Activated CD8-positive, alpha-beta memory T cell treated with anti-CD3 and anti-CD28 coated beads for 24 hours (primary cell): ENCODE measurements around the gene FAM184B.
"Not testable (repeated sequence)": the region's sequence is repeated elsewhere in the genome, so short reads cannot be mapped to it uniquely, and the experiment has no call there.

Experiments
- DNase-seq: peaks from one replicate; pipeline ENCODE4 v3.0.0-alpha.2; 2020

The FAM184B gene

DNA sequence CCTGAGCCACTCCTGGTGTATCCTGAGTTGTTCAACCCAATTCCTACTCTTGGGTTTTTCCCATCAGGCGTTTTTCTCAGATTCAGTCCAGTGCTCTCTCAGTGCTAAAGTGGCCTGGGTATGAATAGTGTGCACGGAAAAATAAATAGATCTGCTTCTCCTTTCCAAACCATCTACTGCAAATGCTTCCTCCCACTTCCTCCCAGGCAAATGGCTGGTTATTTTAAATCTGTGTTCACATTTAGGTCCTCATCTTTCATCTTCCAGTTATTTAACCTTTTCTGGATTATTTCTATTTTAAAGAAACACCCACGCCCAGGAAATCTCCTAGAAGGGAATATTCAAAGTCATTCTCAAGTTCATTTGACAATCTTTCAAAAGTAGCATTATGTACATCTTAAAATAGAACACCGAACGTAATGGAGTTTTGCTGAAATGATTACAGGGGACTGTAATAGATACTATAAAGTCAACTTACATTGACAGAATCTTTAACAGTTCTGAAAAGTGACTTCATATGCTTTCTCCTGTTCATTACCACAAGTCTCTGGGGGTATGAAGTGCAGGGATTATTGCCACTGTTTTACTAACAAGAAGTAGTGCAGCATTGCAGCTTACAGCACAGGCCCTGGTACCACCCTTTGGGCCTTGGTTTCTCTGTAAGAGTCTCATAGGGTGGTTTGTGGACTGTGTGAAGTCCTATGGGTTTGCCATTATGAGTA lies 100.7 kb downstream of the FAM184B start:
- no peak for DNase-seq

DNA sequence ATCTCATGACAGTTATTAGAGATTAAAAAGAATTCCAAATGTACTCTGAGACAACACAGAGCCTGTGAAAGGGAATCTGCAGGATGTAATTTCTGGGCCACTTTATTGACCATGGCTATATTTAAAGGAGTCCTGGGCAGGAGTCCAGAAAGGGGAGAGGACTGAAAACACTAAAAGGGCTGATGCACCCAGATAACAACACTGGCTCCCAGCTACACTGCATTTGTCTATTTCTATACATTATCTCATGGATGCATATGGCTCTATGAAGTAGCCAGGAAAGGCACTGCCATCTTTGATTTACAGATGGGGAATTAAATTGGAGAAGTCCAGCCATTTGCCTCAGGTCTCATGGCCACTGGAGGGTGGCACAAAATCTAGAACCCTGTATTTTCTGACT lies 111.0 kb downstream of the FAM184B start:
- DNase-seq = no peak

DNA sequence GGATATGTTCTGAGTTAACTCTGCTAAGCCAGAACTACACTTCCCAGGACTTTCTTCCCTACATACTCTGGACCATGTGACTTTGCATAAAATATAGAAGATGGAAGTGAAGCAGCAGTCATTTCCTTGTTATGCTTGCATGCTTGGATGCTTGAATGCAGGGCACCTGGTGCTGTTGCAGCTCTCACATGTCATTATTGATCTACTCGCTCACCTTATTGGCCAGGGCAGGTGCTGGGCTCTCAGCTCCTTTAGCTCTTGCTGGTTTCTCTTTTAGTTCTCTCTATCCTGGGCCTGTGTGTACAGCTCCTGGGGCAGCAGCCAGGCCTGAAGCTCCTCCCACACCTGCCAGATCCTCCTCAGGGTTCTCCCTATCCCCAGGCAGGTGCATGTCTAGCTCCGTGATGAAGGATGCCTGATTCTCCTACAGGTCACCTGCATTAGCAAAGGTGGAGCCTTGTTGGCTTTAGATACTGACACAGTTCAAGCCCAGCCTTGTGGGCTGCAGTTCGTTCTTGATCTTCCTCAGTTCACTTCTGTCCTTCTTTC lies 113.7 kb downstream of the FAM184B start:
- no peak for DNase-seq

DNA sequence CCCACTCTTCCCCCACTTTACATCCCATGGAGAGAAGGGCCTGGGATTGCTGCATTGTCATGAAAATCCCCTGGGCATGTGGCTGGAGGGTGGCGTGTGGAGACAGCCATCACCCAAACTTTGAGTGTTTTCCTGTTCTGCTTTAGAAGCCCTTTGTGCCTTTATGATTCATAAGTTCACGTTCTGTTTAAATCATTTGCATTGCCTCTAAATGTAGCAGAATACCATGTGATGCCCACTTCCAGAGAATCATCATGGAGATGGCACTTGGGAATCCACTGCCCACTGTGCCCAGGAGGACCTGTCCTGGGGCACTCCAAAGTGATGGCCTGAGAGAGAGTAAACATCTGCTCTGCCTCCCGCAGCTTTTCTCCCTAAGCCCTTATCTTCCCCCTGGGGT lies 114.2 kb downstream of the FAM184B start:
- DNase-seq = no peak

DNA sequence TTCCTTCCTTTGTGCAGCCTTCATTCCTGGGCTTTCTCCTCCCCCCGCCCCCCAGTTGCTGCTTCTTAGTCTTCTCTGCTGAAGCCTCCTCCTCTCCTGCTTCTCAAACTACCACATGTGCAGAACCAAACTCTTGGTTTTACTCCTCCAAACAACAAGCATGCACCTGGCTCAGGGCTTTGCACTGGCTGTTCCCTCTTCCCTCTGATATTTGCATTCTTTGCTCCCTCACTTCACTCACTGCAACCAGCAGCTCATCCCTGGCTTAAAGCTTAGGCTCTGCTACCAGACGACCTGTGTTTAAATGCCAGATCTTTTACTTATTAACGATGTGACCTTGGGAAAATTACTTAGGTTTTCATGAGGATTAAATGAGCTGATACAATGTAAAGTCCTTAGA lies 115.6 kb downstream of the FAM184B start:
- DNase-seq = no peak

DNA sequence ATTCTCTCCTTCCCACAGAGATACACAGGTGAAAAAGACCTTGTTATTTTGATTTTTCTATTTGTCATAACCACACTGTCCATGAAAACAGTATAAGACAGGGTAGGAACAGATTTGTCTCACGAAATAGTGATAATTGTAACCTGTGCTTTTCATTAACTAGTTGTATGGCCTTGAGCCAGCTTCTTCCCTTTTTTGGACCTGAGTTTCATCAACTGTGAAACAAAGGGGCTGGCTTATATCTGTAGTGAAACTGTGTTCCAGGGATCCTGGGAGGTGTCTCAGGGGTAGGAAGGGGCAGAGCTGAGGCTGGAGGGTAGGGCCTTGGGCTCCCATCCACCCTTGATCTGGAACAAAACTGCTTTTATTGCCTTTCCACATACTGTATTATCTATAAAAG lies 116.1 kb downstream of the FAM184B start:
- DNase-seq = no peak

DNA sequence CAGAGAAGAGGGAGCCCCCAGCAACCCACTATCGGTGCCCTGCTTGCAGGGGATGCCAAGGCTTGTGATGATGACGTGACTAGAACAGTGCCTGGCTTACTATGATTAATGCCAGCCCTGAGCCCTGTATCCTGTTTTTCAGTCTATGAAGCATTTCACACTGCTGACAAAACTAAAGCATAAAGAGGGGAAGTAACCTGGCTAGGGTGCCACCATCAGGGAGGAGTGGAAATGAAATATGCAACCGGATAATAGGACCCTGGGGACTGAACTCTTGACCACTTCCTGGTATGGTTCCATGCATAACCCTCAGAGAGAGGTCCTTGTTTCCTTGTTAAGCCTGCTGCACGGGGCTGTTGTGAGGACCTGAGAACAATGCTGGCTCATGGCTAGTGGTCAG lies 116.7 kb downstream of the FAM184B start:
- no peak for DNase-seq

DNA sequence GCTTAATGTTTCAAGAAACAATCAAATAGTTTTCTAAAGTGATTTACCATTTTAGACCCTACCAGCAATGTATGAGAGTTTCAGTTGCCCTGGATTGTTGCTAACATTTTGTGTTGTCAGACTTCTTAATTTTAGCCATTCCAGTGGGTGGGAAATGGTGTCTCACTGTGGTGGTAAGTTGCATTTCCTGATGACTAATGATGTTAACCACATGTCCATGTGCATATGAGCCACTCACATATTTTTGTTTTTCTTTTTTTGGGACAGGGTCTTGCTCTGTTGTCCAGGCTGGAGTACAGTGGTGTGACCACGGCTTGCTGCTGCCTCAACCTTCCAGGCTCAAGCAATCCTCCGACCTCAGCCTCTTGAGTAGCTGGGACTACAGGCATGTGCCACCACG lies 118.7 kb downstream of the FAM184B start:
- no peak for DNase-seq

DNA sequence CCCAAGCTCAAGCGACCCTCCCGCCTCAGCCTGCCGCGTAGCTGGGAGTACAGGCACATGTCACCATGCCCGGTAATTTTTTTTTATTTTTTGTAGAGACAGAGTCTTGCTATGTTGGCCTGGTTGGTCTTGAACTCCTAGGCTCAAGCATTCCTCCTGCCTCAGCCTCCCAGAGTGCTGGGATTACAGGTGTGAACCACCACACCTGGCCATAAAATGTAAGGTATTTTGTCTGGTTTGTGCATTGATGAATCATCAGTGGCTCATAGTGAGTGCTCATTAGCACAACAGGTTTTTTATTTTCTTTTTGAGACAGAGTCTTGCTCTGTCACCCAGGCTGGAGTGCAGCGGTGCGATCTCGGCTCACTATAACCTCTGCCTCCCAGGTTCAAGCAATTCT lies 122.2 kb downstream of the FAM184B start:
- not testable (repeated sequence) for DNase-seq

DNA sequence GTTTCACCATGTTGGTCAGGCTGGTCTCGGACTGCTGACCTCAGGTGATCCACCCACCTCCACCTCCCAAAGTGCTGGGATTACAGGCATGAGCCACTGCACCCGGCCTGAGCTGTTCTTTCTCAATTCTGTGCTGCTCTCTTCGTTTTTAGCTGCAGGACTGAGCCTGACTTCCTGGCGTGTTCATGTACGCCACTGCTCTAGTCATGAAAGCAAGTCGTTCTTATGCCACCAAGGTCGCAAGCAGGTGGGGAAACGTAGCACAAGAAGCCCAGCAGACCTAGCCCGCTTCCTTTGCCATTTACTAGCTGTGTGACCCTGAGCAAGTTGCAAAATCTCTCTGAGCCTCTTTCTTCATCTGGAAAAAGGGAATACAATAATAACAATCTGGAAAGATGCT lies 123.6 kb downstream of the FAM184B start:
- DNase-seq = no peak

DNA sequence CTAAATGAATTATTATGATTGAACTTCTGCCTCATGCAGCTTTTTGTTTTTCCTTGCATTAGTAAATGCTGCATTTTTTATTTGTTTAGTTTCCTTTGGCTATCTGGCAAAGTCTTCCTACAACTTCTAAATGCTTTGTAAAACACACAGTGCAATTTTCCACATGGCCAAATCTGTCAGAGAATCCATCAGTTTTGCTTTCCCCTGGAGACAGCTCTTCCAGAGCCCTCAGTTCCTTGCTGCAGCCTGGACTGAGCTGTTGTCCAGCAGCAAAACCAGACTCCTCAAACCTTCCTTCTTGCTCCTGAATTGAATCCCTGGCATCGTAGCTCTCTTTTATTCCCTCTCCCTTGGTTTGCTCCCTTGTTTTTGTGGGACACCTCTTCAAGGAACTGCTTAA lies 124.3 kb downstream of the FAM184B start:
- DNase-seq = no peak

DNA sequence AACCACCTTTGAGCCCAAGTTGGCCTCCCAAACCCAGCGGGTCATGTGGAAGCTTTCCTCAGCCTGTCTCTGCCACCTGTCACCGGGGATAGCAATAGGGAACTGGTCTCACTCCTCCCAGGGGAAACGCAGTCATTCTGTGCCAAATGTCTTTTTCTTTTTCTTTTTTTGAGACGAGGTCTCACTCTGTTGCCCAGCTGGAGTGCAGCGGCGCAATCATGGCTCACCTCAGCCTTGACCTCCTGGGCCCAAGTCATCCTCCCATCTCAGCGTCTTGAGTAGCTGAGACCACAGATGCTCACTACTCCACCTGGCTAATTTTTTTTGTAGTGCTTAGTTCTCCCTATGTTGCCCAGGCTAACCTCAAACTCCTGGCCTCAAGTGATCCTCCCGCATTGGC lies 126.7 kb downstream of the FAM184B start:
- DNase-seq = no peak

DNA sequence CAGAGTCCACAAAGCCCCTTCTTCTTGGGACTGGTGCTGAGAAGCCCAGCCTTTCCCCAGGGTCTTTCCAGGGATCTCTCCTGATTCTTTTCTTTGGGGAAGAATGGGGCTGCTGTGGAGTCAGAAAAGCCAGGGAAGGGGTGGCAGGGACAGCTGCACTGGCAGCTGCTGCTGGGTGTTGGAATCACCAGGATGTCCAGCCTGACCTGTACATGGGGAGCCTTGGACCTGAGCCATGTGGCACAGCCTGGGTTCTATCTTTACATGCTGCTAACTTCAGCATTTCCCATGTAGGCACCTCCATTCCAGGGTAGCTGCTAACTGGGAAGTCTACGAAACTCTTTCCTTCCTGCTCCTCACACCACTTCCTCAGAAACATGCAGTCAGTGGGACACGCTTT lies 131.0 kb downstream of the FAM184B start:
- no peak for DNase-seq

DNA sequence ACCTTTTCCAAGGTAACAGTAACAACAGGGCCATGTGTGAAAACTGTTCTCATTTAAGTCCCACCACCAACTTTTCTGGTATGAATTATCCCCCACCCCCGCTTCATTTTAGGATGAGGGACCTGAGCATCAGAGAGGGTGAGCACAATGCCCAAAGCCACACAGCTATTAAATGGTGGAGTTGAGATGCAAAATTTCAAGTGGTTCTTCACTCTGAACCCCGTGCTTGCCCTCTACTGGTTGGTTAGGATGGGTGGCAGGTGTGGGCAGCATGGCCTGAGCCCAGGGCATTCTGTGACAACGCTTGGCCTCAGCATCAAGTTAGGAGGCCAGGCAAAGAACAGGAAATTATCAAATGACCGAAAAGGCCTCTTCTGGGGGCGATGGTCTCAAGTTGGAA lies 133.5 kb downstream of the FAM184B start:
- DNase-seq = no peak

DNA sequence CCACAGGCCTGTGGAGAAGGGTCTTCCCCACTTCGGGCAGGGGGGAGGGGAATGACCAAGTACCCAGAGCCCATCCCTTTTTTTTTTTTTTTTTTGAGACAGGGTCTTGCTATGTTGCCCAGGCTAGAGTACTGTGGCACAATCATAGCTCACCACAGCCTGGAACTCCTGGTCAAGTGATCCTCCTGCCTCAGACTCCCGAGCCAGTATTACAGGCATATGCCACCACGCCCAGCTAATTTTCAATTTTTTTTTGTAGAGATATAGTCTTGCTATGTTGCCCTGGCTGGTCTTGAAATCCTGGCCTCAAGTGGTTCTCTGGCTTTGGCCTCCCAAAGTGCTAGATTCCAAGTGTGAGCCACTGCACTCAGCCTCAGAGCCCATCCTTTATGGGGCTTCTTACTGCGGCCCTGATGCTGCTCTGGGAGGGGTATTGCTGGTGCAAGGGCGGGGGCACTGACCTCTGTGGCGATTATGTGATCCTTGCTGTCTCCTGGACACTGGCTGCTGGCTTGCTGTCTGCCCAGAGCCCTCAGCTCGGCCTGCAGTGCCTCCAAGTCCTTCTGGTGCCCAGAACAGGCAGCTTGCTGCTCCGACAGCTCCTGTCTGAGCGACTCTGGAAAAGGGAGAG lies 134.1 kb downstream of the FAM184B start:
- no peak for DNase-seq

DNA sequence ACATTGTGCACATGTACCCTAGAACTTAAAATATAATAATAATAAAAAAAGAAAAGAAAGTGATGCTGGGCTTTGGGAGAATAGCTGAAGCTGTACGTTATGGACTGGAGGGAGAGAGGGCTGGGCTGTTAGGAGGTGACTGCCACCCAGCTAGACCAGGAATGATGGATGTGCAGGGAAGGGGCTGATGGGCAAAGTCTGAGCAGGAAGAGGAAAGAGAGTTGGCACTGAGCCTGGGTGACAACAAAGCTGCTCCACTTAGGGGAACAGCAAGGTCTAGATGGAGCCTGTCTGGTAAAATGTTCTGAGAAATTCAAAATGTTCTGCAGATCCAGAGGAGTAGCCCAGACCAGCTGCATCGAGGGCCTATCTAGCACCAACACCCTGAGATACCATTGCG lies 134.7 kb downstream of the FAM184B start:
- no peak for DNase-seq

DNA sequence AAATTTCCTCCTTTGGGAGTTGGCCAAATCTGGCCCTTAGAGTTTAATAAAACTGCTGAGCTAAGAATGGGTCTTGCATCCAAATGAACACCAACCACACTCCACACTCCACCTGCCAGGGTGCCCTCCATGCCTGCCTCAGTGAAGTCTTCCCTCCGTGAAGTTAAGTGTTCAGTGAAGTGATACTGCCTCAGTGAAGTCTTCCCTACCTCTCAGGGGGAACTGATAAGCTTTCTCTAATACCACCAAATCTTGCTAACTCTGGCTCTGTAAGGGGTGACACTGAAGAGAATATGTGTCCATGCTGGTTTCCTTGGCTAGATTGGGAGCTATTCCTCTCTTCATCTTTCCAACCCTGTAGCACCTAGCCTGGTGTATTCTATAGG lies 139.0 kb downstream of the FAM184B start:
- DNase-seq = no peak

DNA sequence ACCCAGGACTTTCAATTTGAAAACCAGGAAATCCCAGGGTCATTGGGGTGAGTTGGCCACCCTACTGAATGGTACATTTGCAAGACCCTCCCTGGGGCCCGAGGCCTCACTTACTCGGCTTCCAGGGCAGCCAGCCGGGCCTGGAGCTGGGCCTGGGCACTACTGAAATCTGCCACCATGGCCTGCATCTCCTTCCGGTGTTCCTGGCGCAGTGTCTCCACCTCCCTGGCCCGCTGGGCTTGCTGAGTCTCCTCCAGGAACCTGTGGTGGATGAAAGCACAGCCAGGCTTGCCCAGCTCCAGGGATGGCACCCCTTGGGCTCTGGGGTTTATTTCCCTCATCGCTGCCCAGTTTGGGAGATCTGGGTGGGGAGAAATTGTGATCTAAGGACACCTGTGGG lies 142.3 kb downstream of the FAM184B start:
- DNase-seq = no peak

DNA sequence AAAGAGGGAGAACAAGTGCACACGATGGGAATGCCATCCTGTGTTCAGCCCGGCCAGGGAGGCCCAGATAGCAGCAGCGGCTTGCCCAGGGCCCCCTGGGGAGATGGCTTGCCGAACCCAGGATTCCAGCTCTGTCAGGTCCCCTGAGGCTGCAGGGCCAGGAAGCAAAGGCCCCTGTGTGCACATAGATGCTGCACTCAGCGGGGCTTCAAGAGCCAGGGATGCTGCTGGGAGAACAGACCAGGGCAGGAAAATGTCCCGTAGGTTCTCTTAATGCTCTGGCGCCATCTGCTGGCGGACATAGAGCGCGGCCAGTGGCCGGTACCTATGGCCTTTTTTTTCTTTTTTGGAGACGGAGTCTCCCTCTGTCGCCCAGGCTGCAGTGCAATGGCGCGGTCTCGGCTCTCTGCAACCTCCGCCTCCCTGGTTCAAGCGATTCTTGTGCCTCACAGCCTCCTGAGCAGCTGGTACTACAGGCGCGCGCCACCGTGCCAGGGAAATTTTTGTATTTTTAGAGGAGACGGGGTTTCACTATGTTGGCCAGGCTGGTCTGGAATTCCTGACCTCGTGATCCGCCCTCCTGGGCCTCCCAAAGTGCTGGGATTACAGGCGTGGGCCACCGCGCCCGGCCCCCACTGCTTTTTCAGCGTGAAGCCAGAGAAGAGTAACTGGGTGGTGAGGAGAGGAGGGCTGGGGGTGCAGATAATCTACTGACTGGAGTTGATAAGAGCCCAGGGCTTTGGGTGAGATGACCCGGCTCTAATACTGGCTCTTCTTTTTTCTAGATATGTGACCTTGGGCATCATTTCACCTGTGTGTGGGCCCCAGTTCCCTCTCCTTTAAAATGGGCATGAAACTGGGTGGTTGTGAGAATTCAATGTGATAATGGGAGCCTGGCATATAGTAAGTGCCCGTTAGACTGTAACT lies 144.5 kb downstream of the FAM184B start:
- DNase-seq = peak; percentile 88

DNA sequence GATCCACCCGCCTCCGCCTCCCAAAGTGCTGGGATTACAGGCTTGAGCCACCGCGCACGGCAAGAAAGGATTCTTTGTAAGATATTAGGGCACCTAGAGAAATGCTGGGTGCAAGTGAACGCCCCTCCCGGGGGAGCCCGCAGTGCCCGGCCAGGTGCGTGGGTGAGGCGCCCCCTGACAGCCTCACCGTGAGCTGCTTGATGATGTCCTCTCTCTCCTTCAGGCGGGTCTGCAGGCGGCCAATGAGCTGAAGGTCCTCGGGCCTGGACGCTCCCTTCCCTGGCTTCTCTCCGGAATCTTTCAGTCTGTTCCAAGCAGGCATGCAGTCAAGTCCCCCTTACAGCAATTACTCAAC lies 145.1 kb downstream of the FAM184B start:
- DNase-seq = no peak

DNA sequence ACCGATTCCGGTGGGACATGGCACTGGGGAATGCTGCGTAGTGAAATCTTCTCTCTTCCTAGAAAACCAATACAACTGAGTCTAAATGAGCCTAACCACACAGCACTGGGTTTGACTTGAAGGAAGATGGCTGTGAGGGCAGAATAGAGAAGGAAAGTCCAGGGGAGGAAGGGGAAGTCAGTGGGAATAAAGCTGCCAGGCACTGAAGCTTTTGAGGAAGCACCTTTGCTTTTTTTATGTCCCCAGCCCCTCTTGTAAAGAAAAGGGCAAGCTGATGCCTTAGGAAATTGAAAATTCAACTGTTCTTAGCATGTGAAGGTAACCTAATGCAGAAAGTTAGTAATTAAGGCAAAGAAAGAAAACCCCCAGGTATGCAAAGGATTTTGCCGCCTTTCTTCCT lies 146.4 kb downstream of the FAM184B start:
- DNase-seq = no peak

DNA sequence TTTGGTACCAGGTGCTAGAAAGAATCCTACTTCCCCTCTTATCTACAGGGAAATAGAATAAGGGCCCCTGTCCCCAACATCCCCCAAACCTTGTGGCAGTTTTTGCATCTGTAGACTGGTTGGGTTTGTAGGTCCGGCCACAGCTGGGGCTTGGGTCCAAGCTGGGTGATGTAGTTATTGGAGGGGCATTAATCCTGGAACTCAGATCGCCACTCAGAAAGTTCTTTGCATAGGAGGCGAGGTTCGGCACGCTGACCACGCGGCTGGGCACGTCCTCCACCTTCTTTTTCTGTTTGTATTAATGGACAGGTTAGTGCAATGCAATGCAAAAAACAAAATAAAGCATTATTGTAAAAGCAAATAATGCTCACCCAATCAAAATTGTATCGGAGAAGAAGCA lies 147.8 kb downstream of the FAM184B start:
- DNase-seq = no peak

DNA sequence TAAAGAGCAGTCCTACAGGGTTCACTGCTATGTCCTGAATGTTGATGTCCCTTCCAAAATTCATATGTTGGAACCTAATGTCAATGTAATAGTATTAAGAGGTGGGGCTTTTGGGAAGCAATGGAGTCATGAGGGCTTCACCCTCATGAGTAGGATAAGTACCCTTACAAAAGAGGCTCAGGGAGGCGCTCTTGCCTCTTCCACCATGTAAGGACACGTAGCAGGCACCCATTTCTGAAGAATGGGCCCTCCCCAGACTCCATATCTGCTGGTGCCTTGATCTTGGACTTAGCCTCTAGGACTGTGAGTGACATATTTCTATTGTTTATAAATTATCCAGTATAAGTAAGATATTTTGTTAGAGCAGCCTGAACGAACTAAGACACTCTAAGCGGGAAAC lies 151.2 kb downstream of the FAM184B start:
- DNase-seq = peak; percentile 9

DNA sequence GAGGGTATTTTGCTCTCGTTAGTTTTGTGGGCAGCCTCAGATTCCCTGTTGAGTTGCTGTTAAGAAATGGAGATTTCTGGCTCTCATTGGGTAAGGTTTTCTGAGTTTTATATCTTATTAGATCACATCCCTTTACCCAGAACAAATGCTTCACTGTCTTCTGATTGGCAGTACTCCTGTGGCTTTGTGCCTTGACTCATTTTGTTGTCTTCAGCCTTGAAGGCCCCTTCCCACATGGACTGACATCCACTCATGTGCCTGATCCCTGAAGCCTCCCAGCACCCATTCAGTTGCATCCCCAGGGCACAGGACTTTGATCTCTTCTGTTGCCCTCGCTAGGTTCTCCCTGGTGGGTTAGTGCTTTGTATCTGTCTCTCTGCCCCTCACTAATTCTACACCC lies 156.6 kb downstream of the FAM184B start:
- peak; percentile 24 for DNase-seq
